Mesodermal cell (in vitro differentiated cells): ENCODE data around the gene RPP21.

Experiments
- H3K27ac ChIP-seq: 2 replicates; pipeline ENCODE4 v1.7.0; 2013; ENCODE audit warnings: mild to moderate bottlenecking, low read depth, low read length, moderate library complexity; ENCODE audit not compliant: severe bottlenecking
- H3K36me3 ChIP-seq: 2 replicates; pipeline ENCODE4 v1.7.1; 2013; ENCODE audit warnings: mild to moderate bottlenecking, low read length, moderate library complexity; ENCODE audit not compliant: control insufficient read depth, insufficient read depth
- H3K4me1 ChIP-seq: one replicate; pipeline ENCODE4 v1.7.1; 2013; ENCODE audit warnings: mild to moderate bottlenecking, low read length; ENCODE audit not compliant: insufficient read depth, control insufficient read depth, poor library complexity, severe bottlenecking
- H3K4me3 ChIP-seq: 2 replicates; pipeline ENCODE4 v1.7.0; 2013; ENCODE audit warnings: low read length, control low read depth, mild to moderate bottlenecking; ENCODE audit not compliant: insufficient read depth, poor library complexity, severe bottlenecking; ENCODE audit errors: extremely low read depth
- H3K9me3 ChIP-seq: 2 replicates; pipeline ENCODE4 v1.7.1; 2013; ENCODE audit warnings: mild to moderate bottlenecking, low read length, moderate library complexity; ENCODE audit not compliant: control insufficient read depth
- WGBS, 2 experiments: methylation state at CpG; one replicate each; pipeline ENCODE4 v1.1.5; 2013; ENCODE audit warnings: missing lambda C conversion rate in 2 of 2; ENCODE audit not compliant: insufficient coverage in 2 of 2; 5-methylcytosine and 5-hydroxymethylcytosine counted together

RPP21 gene

DNA sequence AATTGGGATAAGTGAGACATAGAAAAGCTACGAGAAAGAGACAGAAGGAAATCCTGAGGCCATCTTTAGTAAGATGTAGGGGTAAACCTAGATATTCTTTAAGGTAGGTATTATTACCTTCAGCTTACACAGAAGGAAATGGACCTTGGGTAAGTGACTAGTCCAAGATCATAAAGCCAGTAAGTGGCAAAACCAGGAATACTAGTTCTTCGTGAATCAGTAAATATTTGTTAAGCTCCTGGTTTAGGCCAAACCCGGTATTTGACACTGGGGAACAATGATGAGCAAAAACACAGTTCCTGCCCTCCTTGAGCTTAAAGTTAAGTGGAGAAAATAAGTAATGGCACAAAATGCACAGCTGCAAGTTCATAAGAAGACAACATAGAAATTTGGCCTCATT, 13.0 kb upstream of the RPP21 start:
- Histone ChIP-seq H3K36me3 (peaks cover 55% of the 10 kb centered on the region), H3K27ac (no peak overlapping the region), H3K4me1 (peaks cover 3% of the 10 kb centered on the region), H3K4me3 (no peak overlapping the region), H3K9me3 (no peaks in the 10 kb centered on the region)
- WGBS, 2 experiments, result 95 to 100% methylated on average over 2 to 3 of the region's 3 CpGs

DNA sequence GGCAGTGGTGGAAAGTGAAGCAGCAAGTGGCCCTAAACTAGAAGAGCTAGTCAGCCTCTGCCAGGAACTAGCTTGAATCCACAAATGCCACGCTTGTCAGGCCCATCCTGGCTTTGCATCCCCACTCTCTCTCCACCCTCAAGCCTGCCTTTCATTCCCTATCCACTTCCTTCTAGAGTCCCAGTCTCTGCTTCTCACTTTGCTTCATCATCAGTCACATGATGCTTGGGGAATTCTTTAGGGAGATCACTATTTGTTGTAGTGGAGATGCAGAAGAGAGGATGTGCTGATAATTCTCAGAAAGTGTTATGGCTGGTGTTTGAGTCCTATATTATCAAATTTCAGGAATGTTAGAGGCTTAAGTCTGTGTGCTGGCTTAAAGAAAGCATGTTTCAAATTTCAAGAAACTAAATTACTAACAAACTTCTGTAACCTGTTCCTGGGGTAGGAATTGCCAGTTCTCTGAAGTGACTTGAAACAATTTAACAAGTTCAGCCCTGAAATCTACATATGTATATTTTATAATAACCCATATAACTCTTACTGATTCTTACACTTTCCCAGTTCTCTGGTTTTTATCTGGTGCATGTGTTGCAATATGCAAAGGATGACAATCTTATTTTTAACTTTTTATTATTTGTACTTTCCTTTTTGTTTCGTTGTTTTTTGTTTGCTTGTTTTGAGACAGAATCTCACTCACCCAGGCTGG, 10.7 kb upstream of the RPP21 start:
- no peaks in the 10 kb centered on the region for H3K9me3 ChIP-seq
- no peak overlapping the region for H3K4me3 ChIP-seq
- WGBS, 2 experiments, result 100% methylated on average over 1 of the region's 2 CpGs; no CpG with 5 or more reads in 1 of the 2 experiments
- H3K36me3 ChIP-seq, result peaks cover 71% of the 10 kb centered on the region
- no peak overlapping the region for H3K27ac ChIP-seq
- no peaks in the 10 kb centered on the region for H3K4me1 ChIP-seq

DNA sequence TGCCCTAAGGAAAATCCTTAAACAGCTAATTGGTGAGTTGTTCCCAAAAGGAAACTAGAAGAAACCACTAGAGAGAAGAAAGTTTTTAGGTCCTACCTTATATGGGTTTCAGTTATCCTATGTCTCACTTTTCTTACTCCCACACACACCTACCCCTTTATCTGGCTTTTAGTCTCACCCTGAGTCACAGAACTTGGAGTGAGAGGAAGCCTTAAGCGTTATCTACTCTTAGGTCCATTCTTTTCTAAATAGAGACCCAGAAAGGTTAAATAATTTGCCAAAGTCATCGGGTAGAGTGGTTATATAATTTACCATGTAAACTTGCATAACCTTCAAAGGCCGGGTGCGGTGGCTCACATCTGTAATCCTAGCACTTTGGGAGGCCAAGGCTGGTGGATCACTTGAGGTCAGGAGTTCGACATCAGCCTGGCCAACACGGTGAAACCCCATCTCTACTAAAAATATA, 4.3 kb upstream of the RPP21 start:
- Histone ChIP-seq H3K4me3 (no peak overlapping the region), H3K36me3 (peaks cover 68% of the 10 kb centered on the region), H3K9me3 (no peaks in the 10 kb centered on the region), H3K4me1 (peaks cover 5% of the 10 kb centered on the region), H3K27ac (no peak overlapping the region)
- 96% methylated on average over 3 of the region's 6 CpGs; no CpG with 5 or more reads in 1 of the 2 experiments for WGBS, 2 experiments

DNA sequence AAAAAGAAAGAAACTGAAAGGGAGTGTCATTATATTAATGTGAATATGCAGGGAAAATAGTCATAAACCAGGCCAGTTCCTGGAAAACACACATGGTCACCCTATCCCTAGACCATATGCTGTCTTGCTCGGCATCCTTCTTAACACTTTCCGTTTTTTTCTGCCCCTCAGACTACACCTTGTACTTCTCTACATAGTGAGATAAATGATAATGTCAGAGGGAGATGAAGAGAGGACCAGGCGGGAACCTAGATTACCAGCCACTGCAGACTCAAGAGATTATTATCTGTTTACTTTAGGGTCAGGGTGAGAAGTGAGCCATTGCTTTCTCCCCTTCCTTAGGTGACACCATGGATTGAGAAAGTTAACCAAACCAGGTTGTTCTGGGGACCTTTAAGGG, 3.7 kb upstream of the RPP21 start:
- Histone ChIP-seq H3K36me3 (peaks cover 62% of the 10 kb centered on the region), H3K4me3 (no peak overlapping the region), H3K27ac (no peak overlapping the region), H3K9me3 (no peaks in the 10 kb centered on the region), H3K4me1 (peaks cover 5% of the 10 kb centered on the region)
- WGBS, 2 experiments, result no CpG with 5 or more reads among the region's 3 CpGs

DNA sequence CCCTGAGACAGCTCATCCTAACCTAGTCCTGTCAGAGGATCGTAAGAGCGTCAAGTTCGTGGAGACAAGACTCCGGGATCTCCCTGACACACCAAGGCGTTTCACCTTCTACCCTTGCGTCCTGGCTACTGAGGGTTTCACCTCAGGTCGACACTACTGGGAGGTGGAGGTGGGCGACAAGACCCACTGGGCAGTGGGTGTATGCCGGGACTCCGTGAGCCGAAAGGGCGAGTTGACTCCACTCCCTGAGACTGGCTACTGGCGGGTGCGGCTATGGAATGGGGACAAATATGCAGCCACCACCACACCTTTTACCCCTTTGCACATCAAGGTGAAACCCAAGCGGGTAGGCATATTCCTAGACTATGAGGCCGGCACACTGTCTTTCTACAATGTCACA, 3.2 kb upstream of the RPP21 start:
- Histone ChIP-seq H3K4me1 (peaks cover 5% of the 10 kb centered on the region), H3K4me3 (no peak overlapping the region), H3K9me3 (no peaks in the 10 kb centered on the region), H3K27ac (no peak overlapping the region), H3K36me3 (peaks cover 62% of the 10 kb centered on the region)
- 98 to 100% methylated on average over 10 to 12 of the region's 16 CpGs for WGBS, 2 experiments

DNA sequence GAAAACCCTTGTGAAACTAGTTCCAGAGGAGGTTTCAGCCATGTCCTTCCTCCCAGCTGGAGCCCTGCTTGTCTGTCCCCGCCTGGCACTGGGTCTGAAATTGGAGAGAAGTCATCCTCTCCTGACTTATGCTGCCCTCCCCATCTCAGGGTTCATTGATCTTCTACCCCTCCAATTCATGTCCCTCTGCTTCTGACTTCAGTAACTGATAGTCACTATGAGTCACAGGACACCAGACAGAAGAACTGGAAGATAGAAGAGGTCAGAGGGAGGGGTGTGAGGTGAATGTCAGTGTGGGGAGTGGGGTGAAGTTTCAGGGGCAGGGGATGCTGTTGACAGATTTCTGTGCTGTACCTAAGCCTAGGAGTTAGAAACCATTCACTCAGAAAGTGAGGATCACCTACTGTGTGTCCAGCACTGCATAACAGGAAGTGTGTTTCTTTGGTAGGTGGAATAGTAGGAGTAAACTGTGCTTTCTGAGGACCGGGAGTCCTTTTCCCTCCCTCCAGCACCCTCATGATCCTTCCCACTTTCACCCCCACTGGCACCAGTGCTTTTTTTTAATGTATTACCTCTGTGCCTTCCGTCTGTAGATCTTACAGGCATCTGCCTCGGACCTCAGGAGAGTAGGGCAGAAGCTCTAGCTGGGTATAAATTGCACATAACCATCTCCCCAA, 627 bp upstream of the RPP21 start:
- peaks cover 41% of the 10 kb centered on the region for H3K36me3 ChIP-seq
- WGBS, 2 experiments, result 60 to 71% methylated on average over 1 to 2 of the region's 4 CpGs
- H3K9me3 ChIP-seq, result no peaks in the 10 kb centered on the region
- H3K27ac ChIP-seq, result no peak overlapping the region
- H3K4me1 ChIP-seq, result peaks cover 5% of the 10 kb centered on the region
- H3K4me3 ChIP-seq, result no peak overlapping the region

DNA sequence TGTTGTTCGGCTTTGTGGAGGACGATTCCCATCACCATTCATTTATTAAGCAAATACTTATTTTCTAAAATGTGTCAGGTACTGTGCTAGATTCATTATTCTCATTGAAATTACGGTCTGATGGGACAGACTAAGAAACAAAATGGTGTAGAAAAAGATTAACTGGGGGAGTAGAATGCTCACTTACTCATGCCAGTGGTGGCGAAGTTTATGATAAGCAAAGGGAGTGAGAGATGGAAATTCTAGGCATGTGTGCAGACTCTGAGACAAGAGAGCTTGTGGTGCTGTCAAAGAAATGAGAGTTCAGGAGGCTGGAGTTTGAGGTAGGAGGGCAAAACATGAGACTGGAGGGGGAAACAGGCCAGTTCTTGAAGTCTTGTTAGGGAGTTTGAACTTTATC, 896 bp downstream of the RPP21 start:
- Histone ChIP-seq H3K4me3 (peak overlapping the region; percentile 62), H3K36me3 (peaks cover 25% of the 10 kb centered on the region), H3K4me1 (peaks cover 5% of the 10 kb centered on the region), H3K27ac (no peak overlapping the region), H3K9me3 (no peaks in the 10 kb centered on the region)
- 88 to 100% methylated on average over 2 of the region's 4 CpGs for whole genome bisulfite sequencing, 2 experiments

DNA sequence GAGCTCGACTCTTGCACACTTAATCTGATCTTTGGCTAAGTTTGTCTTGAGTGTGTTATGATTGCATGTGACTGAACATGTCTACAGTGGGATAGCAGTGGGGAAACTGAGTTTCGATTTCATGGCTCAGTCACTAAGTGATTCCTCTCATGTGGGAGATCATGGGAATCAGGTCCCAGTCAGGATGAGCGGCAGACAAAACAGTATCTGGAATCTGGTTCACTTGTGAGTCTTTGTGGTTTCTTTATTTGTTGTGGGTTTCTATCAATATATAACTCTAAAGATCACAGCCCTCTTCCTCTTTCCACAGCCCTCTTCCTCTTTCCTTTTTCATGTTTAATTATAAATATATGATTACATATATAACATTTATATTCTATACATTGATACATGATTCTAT, 4.0 kb downstream of the RPP21 start:
- peaks cover 9% of the 10 kb centered on the region for H3K36me3 ChIP-seq
- no peak overlapping the region for H3K27ac ChIP-seq
- 67 to 88% methylated on average over 1 to 2 of the region's 3 CpGs for WGBS, 2 experiments
- peaks cover 2% of the 10 kb centered on the region for H3K4me1 ChIP-seq
- H3K9me3 ChIP-seq, result no peaks in the 10 kb centered on the region
- H3K4me3 ChIP-seq, result no peak overlapping the region

DNA sequence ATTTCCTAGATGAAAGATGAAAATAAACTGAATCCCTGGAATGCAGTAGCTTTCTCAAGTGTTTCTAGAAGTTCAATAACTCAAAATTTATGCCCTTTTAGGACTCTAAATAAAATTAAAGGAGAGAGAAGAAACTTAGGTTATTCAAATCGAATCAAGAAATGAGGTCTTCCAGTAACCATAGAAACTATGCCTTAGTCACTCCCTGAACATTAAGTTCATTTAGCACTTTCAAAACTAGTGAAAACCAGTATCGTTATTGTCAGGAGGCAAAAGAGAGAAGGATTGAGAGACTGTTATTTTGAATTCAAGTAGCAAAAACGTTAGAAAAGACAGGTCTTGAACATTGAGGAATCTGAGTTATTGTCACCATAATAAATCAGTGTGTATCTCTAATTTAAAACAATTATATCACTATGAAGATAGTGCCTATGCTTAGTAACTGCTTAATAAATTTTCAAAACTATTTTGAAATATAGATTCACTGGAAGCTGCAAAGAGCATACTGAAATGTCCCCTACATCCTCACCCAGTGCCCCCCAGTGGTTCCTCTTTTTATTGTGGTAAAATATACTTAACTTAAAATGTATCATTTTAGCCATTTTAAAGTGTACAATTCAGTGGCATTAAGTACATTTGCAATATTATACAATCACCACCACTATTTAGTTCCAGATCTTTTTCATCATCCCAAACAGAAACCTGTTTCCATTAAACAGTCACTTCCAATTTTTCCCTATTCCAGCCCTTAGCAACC, 4.6 kb downstream of the RPP21 start:
- Histone ChIP-seq H3K36me3 (peaks cover 9% of the 10 kb centered on the region), H3K9me3 (no peaks in the 10 kb centered on the region), H3K4me3 (no peak overlapping the region), H3K27ac (no peak overlapping the region), H3K4me1 (no peaks in the 10 kb centered on the region)
- 80% methylated on average over 1 of the region's 3 CpGs; no CpG with 5 or more reads in 1 of the 2 experiments for WGBS, 2 experiments

DNA sequence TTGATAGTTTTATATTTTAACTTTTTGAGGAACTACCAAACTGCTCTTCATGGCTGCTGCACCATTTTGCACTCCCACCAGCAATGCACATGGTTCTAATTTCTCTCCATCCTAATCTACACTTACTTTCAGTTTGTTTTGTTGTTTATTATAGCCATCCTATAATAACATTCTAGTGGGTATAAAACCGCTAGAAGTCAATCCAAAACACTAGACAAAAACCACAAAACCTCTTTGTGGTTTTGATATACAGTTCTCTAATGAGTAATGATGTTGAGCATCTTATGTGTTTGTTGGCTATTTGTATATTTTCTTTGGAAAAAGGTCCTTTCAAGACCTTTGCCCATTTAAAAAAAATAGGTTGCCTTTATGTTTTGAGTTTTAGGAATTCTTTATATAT, 5.6 kb downstream of the RPP21 start:
- Histone ChIP-seq H3K4me1 (peaks cover 2% of the 10 kb centered on the region), H3K27ac (no peak overlapping the region), H3K36me3 (peaks cover 9% of the 10 kb centered on the region), H3K4me3 (no peak overlapping the region), H3K9me3 (no peaks in the 10 kb centered on the region)
- no CpG with 5 or more reads among the region's 1 CpG for WGBS, 2 experiments
